Mammary epithelial cell (primary cell): ENCODE data around the gene DESI2.

Experiments
- EZH2 ChIP-seq: IDR thresholded peaks from 2 replicates; pipeline ENCODE4 v1.6.1; 2012; ENCODE audit warnings: low read length, inconsistent platforms, borderline replicate concordance
- TF ChIP-seq, protein P1 (sequence below), 2 donors: IDR thresholded peaks in 1 of 2; conservative IDR thresholded peaks in 1 of 2; 2 replicates each; pipeline ENCODE4 v1.5.1; 2011 to 2012; ENCODE audit warnings: inconsistent platforms in 2 of 2, low read length in 2 of 2, mild to moderate bottlenecking in 2 of 2, control low read depth in 1 of 2, low read depth in 1 of 2; ENCODE audit not compliant: insufficient read depth in 1 of 2; ENCODE audit errors: extremely low read depth in 1 of 2

DNA sequence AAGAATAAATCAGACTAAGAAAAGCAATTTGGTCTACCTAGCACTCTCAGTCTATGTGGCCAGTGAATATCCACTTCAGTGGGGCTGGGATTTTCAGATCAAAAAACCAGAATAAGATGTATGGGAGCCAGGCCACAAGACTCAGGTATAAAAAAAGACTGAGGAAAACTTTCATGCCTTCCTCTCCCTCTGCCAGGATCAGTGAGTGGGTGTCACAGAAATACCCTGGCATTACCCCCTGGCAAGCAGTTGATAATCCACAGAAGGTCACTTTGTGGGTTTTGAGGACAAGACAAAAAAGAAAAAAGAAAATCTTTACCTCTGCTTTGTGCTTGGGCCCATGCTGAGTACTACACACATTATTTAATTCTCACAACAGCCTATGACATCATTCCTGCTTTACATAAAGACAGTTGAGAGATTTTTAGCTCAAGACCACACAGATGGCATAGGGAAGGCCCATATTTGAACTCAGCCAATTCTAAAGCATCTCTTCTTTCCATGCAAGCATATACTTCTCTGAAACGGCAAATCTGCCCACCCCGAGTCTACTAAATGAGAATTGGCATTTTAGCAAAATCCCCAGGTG lies 57.6 kb downstream of the DESI2 start:
- TF ChIP-seq, protein P1, sequence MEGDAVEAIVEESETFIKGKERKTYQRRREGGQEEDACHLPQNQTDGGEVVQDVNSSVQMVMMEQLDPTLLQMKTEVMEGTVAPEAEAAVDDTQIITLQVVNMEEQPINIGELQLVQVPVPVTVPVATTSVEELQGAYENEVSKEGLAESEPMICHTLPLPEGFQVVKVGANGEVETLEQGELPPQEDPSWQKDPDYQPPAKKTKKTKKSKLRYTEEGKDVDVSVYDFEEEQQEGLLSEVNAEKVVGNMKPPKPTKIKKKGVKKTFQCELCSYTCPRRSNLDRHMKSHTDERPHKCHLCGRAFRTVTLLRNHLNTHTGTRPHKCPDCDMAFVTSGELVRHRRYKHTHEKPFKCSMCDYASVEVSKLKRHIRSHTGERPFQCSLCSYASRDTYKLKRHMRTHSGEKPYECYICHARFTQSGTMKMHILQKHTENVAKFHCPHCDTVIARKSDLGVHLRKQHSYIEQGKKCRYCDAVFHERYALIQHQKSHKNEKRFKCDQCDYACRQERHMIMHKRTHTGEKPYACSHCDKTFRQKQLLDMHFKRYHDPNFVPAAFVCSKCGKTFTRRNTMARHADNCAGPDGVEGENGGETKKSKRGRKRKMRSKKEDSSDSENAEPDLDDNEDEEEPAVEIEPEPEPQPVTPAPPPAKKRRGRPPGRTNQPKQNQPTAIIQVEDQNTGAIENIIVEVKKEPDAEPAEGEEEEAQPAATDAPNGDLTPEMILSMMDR (conservative IDR thresholded peaks at IDR 0.05 in 1 of 2, IDR thresholded peaks at IDR 0.05 in 1 of 2; ENCODE audit: extremely low read depth in 1 of 2, insufficient read depth in 1 of 2, low read depth in 1 of 2, low read length in 2 of 2), result no peak
- TF ChIP-seq EZH2, result no peak
